A204.1 (cell line): Measurements from ENCODE around the gene SEC24B.
"Not testable (repeated sequence)": the region's sequence is repeated elsewhere in the genome, so short reads cannot be mapped to it uniquely, and the experiment has no call there.

Experiments
- FAIRE-seq: peaks from 2 replicates; lab custom pipeline; 2012; peaks lifted over from hg19 to GRCh38; lab: Jason Lieb, UNC

SEC24B gene

DNA sequence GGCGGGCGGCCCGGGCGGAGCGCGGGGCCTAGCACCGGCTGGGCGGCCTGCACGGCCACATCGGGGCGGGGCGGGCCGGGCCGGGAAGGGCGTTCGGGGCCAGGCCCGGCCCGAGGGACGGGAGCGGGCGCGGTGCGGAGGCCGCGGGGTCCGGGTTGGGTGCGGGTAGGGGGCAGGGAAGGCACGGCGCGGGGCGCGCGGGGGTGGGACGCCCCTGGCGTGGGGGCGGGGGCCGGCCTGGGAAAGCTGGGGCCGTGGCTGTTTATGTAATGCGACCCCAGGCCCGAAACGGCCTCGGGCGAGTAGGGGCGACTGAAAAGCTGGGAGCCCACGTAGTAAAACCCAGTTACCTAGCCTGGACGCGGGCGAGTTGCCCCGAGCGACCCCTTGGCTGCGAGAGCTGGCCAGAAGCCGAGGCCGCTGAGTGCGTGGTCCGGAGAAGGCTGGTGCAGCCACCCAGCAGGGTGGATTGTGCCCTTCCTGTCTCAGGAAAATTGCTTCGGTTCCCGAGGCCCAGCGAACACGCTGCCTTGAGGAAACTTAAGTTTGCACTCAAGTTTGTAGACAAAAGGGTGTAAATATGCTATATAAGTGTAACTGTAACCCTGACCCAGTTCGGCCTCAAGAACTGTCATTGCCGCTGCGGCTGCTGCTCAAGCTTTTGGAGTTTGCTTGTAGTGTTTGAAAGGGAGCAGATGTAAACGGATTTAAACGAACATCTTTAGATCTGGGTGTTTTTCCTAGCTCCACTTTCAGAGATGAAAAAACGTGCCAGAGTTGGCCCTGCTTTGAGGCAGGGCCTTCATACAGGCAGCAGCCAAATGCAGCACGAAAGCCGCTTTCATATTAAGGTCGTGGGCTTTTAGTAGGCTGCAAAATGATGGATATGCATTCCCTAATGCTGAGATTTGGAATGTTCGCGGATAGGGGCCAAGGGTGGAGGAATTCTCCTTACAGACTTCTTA is 674 bp downstream of the SEC24B start:
- FAIRE-seq = no peak

DNA sequence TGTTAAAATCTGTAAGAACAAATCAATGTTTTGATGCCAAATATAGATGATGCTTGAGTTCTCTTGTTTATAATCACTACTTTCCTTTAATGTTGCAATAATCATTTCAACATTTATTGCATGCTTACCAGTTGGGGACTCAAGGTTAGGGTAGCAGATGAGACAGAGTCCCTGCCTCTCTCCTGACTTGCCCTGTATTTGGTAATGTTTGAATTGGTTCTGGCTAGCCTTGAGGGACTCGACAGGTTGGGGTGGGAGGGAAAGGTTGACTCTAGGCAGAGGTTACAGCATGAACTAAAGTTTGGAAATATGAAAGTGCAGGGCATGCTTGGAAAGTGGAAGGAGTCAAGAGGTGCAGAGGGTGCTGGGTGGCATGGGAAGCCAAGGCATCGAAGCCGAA is 2.0 kb downstream of the SEC24B start:
- FAIRE-seq = no peak

DNA sequence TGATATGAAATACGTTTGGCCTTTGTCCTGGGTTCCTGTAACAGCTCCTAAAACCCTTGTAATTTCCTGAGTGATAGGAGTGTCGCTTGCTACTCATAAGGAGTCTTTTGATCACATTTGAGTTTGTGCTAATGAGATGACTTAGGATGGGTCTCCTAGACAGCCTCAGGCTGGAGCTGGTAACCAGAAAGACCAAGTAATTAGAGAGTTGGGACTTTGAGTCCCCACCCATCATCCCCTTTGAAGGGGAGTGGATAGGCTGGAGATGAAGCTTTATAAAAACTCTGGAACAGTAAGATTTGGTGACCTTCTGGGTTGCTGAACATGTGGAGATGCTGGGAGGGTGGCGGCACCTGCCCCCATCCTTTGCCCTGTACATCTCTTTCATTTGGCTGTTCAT is 2.9 kb downstream of the SEC24B start:
- FAIRE-seq = no peak

DNA sequence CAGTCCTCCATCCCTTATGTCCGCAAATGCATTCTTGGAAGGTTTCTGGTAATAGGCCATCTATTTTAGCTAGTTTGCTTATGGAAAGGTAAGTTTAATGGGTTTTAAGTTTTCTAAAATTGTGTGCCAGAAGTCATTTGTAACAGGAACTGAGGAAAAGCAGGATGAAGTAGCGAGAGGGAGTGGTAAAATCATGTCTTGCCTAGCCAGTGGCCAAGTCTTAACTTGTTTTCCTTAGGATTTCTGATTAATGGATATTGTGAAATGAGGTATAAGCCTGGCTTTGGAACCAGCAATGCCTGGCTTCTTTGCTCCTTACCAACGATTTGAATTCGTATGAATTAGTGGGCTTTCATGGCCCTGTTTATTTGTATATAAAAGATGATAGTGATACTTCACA is 7.3 kb downstream of the SEC24B start:
- FAIRE-seq = no peak

DNA sequence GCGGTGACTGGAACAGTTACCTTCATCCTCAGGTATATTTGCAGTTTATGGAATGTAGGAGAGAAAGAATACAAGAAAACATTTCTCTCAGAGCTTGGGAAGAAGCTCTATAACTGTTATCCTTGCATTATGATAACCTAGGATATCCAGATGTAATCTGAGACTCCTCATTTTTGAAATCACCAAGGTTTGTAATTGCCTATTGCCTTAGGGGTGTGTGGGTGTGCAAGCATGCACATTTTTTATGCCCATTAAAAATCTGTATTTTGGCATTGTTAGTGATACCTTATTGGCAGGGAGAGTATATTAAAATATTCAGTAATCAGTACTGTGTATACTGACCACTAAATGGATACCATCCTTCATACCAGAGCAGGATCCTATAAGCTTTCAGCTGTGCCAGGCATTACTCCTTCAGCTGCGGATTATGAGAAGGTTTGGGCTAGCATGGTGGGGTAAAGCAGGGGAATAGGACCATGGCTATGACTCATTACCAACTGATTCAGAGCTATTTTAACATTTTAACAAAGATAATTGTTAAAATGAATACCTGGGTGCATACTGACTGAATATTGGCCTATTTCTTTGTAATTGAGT is 8.3 kb downstream of the SEC24B start:
- no peak for FAIRE-seq

DNA sequence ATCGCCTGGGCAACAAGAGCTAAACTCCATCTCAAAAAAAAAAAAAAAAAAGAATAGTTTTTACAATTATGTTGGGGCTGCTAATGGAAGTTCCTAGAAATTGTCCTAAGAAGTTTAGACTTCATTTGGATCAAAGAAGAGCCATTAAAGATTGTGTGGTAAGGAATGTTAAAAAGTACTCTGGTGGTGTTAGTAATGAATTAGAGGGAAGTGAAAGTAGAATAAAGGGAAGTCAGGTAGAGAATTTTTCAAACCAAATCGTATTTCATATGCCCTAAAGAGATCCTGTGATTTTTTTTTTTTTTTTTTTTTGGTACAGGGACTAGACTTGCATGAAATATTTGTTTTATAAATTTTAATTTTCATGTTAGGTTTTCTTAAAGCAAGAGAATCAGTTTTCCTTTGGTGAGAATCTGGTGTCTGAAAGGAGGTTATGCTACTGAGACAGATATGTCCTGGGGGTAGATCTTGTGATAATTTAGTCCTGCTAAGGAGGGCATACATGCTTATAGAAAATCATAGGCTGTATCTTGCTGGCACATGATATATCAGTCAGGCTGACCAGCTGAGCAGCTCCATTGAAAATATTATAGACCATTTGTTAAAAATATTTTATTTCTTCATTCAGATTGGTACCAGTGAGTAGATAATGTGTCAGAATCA is 10.7 kb downstream of the SEC24B start:
- FAIRE-seq = no peak

DNA sequence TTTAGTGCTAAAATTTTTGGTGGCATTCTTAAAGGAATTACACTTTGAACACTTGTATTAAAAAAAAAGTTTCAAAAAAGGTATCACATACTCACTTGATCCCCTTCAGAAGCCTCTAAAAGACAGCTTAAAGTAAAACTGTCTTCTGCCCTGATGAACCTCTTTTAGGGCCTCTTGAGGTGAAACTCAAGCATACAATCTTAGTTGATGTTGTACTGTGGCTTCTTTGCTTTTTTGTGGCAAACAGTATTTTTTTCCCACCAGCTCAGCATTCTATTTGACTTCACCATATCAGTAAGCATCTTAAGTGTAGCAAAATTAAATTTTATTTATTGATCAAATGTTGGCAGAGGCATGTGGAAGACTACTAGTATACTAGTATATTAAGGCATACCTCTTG is 13.7 kb downstream of the SEC24B start:
- FAIRE-seq = no peak

DNA sequence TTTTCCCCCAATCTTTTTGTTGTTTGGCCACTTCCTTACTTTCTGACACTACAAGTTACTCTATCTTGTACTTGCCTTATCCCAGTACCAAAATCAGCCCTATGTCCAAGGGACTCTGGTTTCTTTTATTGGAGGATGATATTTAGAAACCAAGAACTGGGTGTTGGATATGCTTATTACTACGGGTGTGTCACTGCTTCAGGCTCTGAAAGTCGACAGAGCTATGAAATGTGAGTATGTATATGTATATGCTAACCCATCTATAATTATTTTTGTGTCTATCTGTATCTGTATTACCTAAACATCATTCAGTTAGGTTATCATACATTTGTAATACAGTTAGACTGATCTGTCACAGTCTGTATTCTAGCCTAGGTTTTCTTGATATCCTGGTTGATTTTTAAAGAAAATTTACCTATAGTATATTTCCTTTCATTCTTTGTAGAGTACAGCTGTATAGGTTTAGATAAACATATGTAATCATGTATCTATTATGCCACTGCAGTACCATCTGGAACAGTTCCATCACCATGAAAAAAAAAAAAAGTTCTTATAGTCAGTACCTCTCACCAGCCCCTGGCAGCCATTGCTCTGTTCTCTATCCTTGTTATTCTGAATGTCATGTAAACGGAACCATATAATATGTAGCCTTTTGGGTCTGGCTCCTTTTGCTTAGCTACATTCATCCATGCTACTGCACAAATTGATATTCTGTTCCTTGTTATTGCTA is 18.1 kb downstream of the SEC24B start:
- FAIRE-seq = no peak

DNA sequence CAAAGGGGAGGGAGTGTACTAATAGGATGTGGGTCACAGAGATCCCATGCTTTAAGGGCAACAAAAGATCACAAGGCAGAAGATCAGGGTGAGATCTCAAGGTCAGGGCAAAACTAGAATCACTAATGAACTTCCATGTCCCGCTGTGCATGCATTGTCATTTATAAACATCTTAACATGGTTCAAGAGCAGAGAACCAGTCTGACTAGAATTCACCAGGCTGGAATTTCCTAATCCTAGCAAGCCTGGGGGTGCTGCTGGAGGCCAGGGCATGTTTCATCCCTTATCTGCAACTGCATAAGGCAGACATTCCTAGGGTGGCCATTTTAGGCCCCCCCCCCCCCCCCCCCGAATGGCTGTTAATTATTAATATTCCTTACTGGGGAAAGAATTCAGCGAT is 19.5 kb downstream of the SEC24B start:
- FAIRE-seq = not testable (repeated sequence)

DNA sequence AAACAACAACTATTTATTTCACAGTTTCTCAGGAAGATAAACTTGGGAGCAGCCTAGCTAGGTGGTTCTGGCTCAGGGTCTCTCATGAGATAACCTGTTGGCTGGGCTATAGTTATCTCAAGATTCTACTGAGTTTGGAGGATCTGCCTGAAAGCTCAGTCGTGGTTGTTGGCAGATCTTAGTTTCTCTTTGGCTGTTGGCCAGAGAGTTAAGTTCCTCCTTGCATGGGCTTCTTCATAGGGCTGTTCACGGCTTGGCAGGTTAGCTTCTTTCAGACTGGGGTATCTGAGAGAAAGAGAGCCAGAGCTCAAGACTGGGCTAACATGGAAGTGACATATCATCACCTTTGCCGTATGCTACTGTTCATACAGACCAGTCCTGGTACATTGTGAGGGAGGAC is 28.7 kb downstream of the SEC24B start:
- FAIRE-seq = no peak

DNA sequence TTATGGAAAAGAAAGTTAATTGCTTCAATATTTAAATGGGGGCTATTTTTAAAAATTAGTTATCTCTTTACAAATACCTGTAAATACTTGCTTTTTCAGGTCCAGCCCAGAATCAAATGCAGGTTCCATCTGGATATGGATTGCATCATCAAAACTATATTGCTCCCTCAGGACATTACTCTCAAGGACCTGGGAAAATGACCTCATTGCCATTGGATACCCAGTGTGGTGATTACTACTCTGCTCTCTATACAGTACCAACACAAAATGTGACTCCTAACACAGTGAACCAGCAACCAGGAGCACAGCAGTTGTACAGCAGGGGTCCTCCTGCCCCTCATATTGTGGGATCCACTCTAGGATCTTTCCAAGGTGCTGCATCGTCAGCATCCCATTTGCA is 29.2 kb downstream of the SEC24B start:
- FAIRE-seq = no peak

DNA sequence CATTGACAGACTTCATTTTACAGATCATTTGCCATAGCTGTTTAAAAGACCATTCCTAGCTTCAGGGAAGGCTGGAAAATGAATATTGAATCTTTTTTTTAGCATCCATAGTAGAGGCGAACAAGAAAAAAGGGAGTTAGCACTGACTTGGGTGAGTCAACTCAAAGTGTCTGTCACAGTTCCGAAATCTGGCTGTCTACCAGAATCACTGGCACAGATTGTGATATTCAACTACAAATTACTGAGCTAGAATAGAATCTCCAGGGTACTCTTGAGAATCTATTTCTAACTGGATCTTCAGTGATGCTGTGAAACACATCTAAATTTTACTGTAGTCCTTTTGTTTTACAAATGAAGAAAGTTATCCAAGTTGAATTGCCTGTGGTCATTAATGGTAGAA is 31.5 kb downstream of the SEC24B start:
- no peak for FAIRE-seq

DNA sequence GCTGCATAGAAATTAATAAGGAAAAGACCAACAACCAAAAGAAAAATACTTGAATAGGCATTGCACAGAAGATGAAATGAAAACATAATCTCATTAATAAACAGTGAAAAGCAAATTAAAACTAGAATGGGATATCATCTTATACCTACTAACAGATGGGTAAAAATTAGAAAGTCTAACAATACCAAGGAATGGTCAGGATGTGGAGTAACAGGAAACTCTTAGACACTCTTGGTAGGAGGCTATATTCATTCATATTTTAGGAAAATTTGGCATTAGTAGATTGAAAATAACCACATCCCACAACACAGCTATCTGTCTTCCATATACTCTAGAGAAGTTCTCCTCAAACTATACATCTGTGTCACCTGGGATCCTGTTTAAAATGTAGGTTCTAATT is 36.3 kb downstream of the SEC24B start:
- no peak for FAIRE-seq

DNA sequence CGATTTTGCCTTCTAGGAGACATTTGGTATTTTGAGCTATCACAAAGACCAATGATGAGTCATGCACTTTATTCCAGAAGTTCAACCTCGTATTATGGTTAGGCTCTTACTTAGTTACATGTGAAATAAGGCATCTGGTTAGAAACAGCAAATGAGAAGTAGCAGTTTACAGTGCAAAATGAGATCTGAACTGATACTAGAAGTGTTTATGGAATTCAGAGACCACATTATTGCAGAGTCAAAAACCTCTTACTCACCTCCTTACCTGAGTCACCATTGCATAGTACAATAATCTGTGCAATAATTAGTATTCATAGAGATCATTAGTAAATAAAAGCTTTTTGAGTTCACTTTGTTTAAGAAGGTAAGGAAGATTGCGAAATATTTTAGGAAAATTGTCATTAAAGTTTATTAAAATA is 38.7 kb downstream of the SEC24B start:
- FAIRE-seq = no peak

DNA sequence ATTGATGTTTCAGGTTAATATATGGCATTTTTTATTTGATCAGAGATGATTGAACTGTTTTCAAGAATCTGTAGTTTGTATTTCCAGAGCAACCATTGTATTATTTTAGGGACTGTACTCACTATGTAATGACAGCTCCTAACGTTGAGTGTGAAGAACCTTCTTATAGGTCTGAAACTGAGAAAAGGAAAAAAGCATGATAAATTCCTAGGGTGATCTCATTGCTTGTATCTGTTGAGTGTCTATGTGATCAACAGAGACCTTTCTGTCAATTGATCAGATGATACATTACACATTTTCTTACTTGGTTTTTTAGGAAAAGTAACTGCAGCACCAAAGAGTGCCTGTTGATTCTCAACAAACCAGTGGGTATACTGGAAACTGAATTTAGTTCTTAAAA is 40.2 kb downstream of the SEC24B start:
- FAIRE-seq = no peak

DNA sequence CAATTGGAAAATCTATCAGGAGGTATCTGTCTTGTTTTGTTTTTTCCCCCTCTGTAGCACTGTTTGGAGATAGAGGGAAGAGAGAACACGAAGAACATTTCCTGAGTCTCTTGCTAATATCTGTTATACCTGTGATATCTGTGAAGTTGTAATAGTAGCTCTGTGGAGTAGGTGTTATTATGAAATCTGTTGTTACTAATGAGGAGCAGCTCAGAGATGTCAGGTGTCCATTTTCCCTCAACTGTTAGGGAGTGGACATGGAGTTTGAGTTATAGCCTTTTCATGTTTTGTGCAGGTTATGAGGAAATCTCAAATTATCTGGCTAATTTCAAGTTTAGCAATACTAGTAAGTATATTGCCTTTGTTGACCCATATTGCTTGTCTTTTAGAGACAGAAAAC is 52.4 kb downstream of the SEC24B start:
- no peak for FAIRE-seq

DNA sequence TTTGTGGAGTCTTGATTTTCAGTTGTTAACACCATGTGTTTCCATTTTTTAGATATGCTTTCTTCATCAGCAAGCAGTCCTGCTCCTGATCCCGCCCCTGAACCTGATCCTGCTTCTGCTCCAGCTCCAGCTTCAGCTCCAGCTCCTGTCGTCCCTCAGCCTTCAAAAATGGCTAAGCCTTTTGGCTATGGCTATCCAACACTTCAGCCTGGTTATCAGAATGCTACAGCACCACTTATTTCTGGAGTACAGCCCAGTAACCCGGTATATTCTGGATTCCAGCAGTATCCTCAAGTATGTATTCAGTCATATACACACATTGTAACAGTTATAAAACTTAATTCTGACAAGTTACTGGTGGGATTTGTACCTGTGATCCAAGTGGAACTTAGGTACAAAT is 60.9 kb downstream of the SEC24B start:
- no peak for FAIRE-seq

DNA sequence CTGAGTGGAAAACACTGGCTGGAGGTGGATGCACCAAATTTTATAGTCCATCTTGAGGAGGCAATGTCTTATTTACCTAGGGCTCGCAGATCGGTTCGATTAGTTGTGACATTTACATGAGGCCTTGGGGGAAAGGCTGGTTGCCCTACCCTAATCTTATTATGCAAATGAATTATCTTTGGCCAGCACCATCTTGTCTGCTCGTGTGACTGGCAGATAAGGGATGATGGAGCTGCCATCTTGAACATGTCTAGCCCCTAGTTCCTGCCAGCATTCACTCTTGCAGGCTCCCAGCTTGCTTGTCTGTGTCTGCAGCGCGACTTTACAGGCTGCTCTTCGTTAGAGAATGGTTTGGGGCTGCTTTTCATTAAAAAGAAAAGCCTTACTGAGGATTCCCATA is 61.9 kb downstream of the SEC24B start:
- FAIRE-seq = no peak

DNA sequence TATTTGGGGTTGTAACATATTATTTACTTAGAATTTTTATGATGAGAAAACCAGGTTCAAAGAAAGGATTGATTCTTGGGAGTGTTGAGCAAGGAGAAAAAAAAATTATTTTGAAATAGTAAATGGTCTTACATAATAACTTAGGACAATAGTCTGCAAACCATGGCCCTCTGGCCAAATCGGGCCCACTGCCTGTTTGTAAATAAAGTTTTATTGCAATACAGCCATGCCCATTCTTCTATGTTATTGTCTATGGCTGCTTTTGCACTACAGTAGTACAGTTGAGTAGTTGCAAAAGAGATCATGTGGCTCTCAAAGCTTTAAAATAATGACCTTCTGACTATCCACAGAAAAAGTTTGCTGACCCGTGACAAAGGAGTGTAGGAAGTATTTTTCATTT is 63.3 kb downstream of the SEC24B start:
- FAIRE-seq = no peak

DNA sequence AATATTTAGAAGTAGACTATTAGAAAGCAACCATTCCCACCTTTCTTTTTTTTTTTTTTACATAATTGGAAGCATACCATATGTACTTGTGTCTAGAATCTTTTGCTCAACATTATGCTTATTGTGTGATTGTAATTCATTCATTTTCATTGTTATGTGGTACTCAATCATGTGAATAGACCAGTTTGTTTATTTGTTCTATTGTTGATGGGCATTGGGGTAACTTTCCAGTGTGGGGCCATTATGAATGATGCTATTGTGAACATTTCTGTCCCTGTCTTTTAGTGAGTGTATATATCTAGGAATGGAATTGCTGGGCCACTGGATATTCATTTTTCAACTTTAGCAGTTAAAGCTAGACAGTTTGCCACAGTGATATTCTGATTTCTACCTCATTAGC is 63.9 kb downstream of the SEC24B start:
- no peak for FAIRE-seq

DNA sequence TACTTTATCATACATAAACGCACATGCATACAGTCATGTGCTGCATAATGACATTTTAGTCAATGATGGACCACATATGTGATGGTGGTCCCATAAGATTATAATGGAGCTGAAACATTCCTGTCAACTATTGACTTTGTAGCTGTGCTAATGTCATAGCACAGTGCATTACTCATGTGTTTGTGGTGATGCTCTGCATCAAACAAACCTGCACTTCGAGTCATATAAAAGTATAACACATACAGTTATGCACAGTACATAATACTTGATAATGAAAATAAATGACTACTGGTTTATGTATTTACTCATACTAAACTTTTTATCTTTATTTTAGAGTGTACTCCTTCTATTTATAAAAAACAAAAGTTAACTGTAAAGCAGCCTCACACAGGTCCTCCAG is 65.9 kb downstream of the SEC24B start:
- no peak for FAIRE-seq

DNA sequence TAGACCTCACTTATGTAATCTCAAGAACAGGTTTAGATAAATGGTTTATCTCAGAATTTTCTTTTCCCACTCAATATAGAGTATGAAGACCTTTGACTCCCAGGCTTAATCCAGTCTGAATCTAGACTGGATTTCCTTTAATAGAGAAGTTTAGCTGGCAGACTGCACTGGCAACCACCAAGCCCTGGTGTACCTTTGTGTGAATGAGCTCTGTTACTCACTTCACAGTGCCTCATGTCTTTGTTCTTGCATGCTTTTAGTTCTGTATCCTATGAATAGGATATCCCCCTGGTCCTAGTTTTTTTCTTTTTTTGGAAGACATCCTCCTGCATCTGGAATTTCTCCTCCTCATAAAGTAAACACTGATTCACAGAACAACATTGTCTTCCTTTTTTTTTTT is 73.3 kb downstream of the SEC24B start:
- FAIRE-seq = no peak

DNA sequence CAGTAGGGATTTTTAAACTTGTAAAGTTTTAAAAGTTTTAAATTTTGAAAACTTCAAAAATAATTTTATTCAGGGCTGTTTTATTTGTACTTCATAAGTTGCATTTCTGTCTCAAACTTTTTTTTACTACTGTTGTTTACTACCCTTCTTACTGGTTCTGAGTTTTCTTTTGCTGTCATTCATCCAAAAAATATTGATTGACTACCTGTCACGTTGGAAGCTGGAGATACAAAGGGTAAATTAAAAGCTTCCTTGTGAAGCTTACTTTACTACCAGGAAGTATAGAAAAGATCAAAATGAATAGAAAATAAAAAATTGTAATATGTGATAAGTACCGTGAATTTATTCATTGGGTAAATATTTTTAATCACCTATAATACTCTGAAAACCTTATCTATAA is 77.1 kb downstream of the SEC24B start:
- FAIRE-seq = peak; percentile 27
